A549 (cell line): Measurements from ENCODE around the gene KDM1B.

Source experiments
- CTCF ChIP-seq: fragments of >200 bp; sonication (Bioruptor Twin); formaldehyde crosslinking; IDR thresholded peaks from 3 replicates; pipeline ENCODE4 v1.5.1; 2016
- HDAC2 ChIP-seq: fragments of 200-600 bp; sonication (generic); IDR thresholded peaks from 2 replicates; pipeline ENCODE4 v1.6.1; 2016
- HOXB13 ChIP-seq: fragments of 250-450 bp; sonication (Bioruptor Pico); IDR thresholded peaks from 2 replicates; pipeline ENCODE4 v1.5.0; 2020; ENCODE audit warnings: low read depth, mild to moderate bottlenecking, moderate library complexity
- MYC ChIP-seq: IDR thresholded peaks from 2 replicates; pipeline ENCODE4 v1.6.1; 2012; ENCODE audit warnings: mild to moderate bottlenecking, inconsistent platforms, low read length, improper control_type of control experiment, borderline replicate concordance
- RCOR1 ChIP-seq: fragments of 150-350 bp; IDR thresholded peaks from 2 replicates; pipeline ENCODE4 v1.6.1; 2014; ENCODE audit warnings: antibody characterized with exemption, low read length, low read depth
- RFX5 ChIP-seq: fragments of 450-650 bp; IDR thresholded peaks from 2 replicates; pipeline ENCODE4 v1.7.1; 2014; ENCODE audit warnings: antibody characterized with exemption, mild to moderate bottlenecking, moderate library complexity

- TF ChIP-seq RFX5 (no peak), HDAC2 (no peak), HOXB13 (CRISPR knock-in tag) (no peak), MYC (no peak), RCOR1 (no peak), CTCF (no peak)
Observed at GRCh38 chr6:18153311-18153703, 1.9 kb upstream of the KDM1B start.
